Measurements from ENCODE around the gene TMTC2.

The TMTC2 gene

DNA sequence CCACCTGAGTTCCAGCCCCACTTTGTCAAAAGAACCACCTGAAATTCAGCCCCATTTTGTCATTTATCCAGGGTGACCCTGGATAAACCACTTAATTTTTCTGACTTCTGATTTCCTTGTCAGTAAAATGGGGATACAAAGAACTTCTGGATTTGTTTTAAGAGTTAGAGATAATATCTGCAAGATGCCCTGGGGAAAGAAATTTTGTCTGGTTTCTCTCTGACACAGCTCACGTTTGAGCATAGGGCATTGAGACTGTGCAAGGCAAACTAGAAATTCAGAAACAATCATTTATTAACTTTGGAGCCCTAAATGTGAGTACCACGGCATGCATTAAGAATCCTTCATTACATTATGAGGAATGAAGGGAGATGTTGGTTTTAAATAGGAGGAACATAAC, 37.2 kb downstream of the TMTC2 start:
- DNase-seq (ENCODE audit: low read depth, low spot score) = no peak
- no peak overlapping the region for H3K4me3 ChIP-seq
- H3K9ac ChIP-seq (ENCODE audit: insufficient read length) = no peak overlapping the region
- no peaks in the 10 kb centered on the region for H3K36me3 ChIP-seq (ENCODE audit: insufficient read depth, low read length)
- TF ChIP-seq EZH2 (IDR thresholded peaks at IDR 0.05) (no peak), POLR2AphosphoS5 (IDR thresholded peaks at IDR 0.05; ENCODE audit: borderline replicate concordance, low read depth, low read length) (no peak), FOXP2 (optimal IDR thresholded peaks at IDR 0.05; ENCODE audit: control extremely low read depth, extremely low read length, insufficient read depth) (no peak)
- H3K27ac ChIP-seq = no peak overlapping the region
- no peaks in the 10 kb centered on the region for H3K9me3 ChIP-seq (ENCODE audit: low read depth, low read length)

DNA sequence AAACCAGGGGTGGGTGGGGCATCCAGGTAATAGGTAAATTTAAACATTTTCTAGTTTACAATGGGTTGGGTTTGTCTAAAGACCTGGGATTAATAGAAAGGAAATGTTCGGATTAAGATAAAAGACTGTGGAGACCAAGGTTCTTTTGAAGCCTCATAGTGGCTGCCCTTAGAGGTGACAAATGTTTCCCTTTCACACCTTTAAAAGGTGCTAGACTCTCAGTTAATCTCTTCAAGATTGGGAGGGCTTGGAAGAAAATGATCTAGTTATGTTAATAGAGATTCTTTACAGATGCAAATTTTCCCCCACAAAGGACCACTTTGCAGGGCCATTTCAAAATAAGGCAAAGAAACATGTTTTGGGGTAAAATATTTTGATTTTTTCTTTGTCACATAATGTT, 39.0 kb downstream of the TMTC2 start:
- Histone ChIP-seq H3K9me3 (ENCODE audit: low read depth, low read length) (0 out of 2 replicates have a peak, but pooled peaks cover 2% of the 10 kb centered on the region), H3K4me3 (no peak overlapping the region), H3K9ac (ENCODE audit: insufficient read length) (no peak overlapping the region), H3K27ac (no peak overlapping the region), H3K36me3 (ENCODE audit: insufficient read depth, low read length) (no peaks in the 10 kb centered on the region)
- TF ChIP-seq FOXP2 (optimal IDR thresholded peaks at IDR 0.05; ENCODE audit: control extremely low read depth, extremely low read length, insufficient read depth) (no peak), POLR2AphosphoS5 (IDR thresholded peaks at IDR 0.05; ENCODE audit: borderline replicate concordance, low read depth, low read length) (no peak), EZH2 (IDR thresholded peaks at IDR 0.05) (no peak)
- no peak for DNase-seq (ENCODE audit: low read depth, low spot score)

DNA sequence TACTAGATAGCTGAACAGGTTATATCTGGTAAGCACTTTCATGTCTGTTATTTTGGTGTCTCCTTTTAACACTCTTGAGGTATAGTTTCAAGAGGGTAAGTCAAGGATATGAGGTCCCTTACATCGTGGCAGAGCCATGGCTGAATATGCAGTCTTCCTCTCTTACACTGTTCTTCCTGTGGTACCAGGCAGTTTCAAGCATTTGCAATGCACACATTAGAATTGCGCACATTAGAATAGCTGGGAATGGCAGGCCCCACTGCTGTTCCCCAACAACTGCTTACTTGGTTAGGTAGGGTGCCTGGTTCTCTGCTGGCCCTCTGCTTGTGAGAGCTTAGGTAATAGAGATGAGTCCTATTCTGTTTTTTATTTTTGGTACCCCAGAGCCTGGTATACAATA, 41.2 kb downstream of the TMTC2 start:
- Histone ChIP-seq H3K27ac (no peak overlapping the region), H3K4me3 (no peak overlapping the region), H3K36me3 (ENCODE audit: insufficient read depth, low read length) (no peaks in the 10 kb centered on the region), H3K9ac (ENCODE audit: insufficient read length) (no peak overlapping the region), H3K9me3 (ENCODE audit: low read depth, low read length) (0 out of 2 replicates have a peak, but pooled peaks cover 2% of the 10 kb centered on the region)
- no peak for TF ChIP-seq FOXP2 (optimal IDR thresholded peaks at IDR 0.05; ENCODE audit: control extremely low read depth, extremely low read length, insufficient read depth)
- TF ChIP-seq POLR2AphosphoS5 (IDR thresholded peaks at IDR 0.05; ENCODE audit: borderline replicate concordance, low read depth, low read length) = no peak
- TF ChIP-seq EZH2 (IDR thresholded peaks at IDR 0.05) = no peak
- no peak for DNase-seq (ENCODE audit: low read depth, low spot score)

GRCh38 chr12:82728710-82729109, 42.0 kb downstream of the TMTC2 start:
- Histone ChIP-seq H3K4me3 (no peak overlapping the region), H3K27ac (no peak overlapping the region), H3K36me3 (ENCODE audit: insufficient read depth, low read length) (no peaks in the 10 kb centered on the region), H3K9ac (ENCODE audit: insufficient read length) (no peak overlapping the region), H3K9me3 (ENCODE audit: low read depth, low read length) (0 out of 2 replicates have a peak, but pooled peaks cover 2% of the 10 kb centered on the region)
- TF ChIP-seq FOXP2 (optimal IDR thresholded peaks at IDR 0.05; ENCODE audit: control extremely low read depth, extremely low read length, insufficient read depth) (no peak), EZH2 (IDR thresholded peaks at IDR 0.05) (no peak), POLR2AphosphoS5 (IDR thresholded peaks at IDR 0.05; ENCODE audit: borderline replicate concordance, low read depth, low read length) (no peak)
- DNase-seq (ENCODE audit: low read depth, low spot score) = no peak

- no peak overlapping the region for H3K9ac ChIP-seq (ENCODE audit: insufficient read length)
- no peaks in the 10 kb centered on the region for H3K36me3 ChIP-seq (ENCODE audit: insufficient read depth, low read length)
- DNase-seq (ENCODE audit: low read depth, low spot score) = peak; percentile 93
- peak overlapping the region; percentile 98 for H3K27ac ChIP-seq
- 0 out of 2 replicates have a peak, but pooled peaks cover 2% of the 10 kb centered on the region for H3K9me3 ChIP-seq (ENCODE audit: low read depth, low read length)
- TF ChIP-seq EZH2 (IDR thresholded peaks at IDR 0.05) (no peak), FOXP2 (optimal IDR thresholded peaks at IDR 0.05; ENCODE audit: control extremely low read depth, extremely low read length, insufficient read depth) (no peak), POLR2AphosphoS5 (IDR thresholded peaks at IDR 0.05; ENCODE audit: borderline replicate concordance, low read depth, low read length) (peak; percentile 61; the same call in 1 of the 2 replicates)
- peak overlapping the region; percentile 29 for H3K4me3 ChIP-seq
Observed at GRCh38 chr12:82730953-82731459, 44.3 kb downstream of the TMTC2 start.

DNA sequence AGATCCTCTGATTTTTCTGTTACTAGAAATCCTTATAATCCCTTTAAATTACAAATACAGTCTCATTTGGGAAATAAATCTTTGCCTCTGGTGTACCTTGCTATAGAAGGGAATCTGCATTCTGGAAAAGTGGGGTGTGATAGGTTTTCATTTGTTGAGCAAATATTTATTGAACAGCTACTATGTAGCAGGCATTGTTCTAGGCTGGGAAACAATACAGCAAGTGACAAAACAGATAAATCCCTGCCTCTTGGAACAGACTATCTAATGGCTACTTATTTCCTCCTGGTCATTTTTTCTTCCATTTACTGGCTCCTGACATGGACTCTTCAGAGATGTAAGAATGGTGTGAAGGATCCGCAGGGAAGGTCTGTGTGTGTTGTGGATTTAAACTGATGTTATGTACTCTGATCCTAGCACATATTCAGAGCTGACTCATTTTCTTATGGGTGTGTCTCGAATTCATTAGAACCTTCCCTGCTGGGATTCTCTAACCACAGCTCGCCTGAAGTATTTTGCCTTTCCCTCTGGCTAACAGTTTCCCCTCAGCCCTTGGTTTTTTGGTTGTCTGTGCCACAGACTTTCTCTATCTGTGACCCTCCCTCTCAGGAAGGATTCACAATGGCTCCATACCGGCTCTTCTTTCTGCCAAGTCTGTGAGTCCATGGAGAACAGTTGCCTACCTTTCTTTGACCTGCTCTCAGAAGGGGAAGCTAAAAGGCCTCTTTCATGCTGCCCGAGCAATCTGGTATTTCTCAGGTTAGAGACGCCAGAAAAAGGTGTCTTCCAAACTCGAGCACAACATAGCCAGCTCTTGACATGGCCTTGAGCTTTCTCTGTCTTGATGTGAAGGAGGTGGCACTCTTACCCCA, 53.7 kb downstream of the TMTC2 start:
- peak; percentile 83 for DNase-seq (ENCODE audit: low read depth, low spot score)
- Histone ChIP-seq H3K27ac (peak overlapping the region; percentile 95), H3K9ac (ENCODE audit: insufficient read length) (peak overlapping the region; percentile 35), H3K36me3 (ENCODE audit: insufficient read depth, low read length) (no peaks in the 10 kb centered on the region), H3K4me3 (peak overlapping the region; percentile 62), H3K9me3 (ENCODE audit: low read depth, low read length) (no peaks in the 10 kb centered on the region)
- 0 out of 2 replicates have a peak, but pooled peaks have one; percentile 23 for TF ChIP-seq POLR2AphosphoS5 (IDR thresholded peaks at IDR 0.05; ENCODE audit: borderline replicate concordance, low read depth, low read length)
- no peak for TF ChIP-seq EZH2 (IDR thresholded peaks at IDR 0.05)
- peak; percentile 71 for TF ChIP-seq FOXP2 (optimal IDR thresholded peaks at IDR 0.05; ENCODE audit: control extremely low read depth, extremely low read length, insufficient read depth)

GRCh38 chr12:82745063-82745674, 58.5 kb downstream of the TMTC2 start:
- no peak for TF ChIP-seq POLR2AphosphoS5 (IDR thresholded peaks at IDR 0.05; ENCODE audit: borderline replicate concordance, low read depth, low read length)
- TF ChIP-seq EZH2 (IDR thresholded peaks at IDR 0.05) = no peak
- no peak for TF ChIP-seq FOXP2 (optimal IDR thresholded peaks at IDR 0.05; ENCODE audit: control extremely low read depth, extremely low read length, insufficient read depth)
- H3K9me3 ChIP-seq (ENCODE audit: low read depth, low read length) = no peaks in the 10 kb centered on the region
- no peak for DNase-seq (ENCODE audit: low read depth, low spot score)
- peak overlapping the region; percentile 2; the same call in 1 of the 2 replicates for H3K4me3 ChIP-seq
- no peak overlapping the region for H3K9ac ChIP-seq (ENCODE audit: insufficient read length)
- H3K27ac ChIP-seq = no peak overlapping the region
- no peaks in the 10 kb centered on the region for H3K36me3 ChIP-seq (ENCODE audit: insufficient read depth, low read length)

DNA sequence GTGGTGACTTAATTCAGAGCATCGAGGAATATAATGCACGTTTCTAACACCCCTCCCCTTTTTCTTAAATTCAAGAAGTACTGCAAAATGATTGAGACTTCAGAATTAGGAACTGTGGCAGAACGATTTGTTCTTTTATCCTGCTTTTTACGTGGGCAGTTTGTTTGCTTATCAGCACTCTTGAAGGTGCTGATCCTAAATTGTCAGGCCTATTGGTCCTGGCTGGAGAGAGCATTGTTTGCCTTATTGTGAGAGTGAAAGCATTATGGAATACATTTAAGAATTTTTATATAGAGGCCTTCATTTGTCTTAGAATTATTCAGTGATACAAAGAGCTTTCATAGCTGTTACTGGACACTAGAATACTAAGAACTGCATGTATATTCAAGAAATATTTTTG, 59.1 kb downstream of the TMTC2 start:
- DNase-seq (ENCODE audit: low read depth, low spot score) = no peak
- Histone ChIP-seq H3K9me3 (ENCODE audit: low read depth, low read length) (no peaks in the 10 kb centered on the region), H3K9ac (ENCODE audit: insufficient read length) (no peak overlapping the region), H3K4me3 (no peak overlapping the region), H3K27ac (no peak overlapping the region), H3K36me3 (ENCODE audit: insufficient read depth, low read length) (no peaks in the 10 kb centered on the region)
- TF ChIP-seq FOXP2 (optimal IDR thresholded peaks at IDR 0.05; ENCODE audit: control extremely low read depth, extremely low read length, insufficient read depth) = no peak
- no peak for TF ChIP-seq EZH2 (IDR thresholded peaks at IDR 0.05)
- TF ChIP-seq POLR2AphosphoS5 (IDR thresholded peaks at IDR 0.05; ENCODE audit: borderline replicate concordance, low read depth, low read length) = no peak

All from SK-N-MC (cell line).